NT2/D1 (cell line): Measurements from ENCODE around the gene NAXE.

Experiments used
- SUZ12 ChIP-seq: IDR thresholded peaks from 2 replicates; pipeline ENCODE4 v1.6.1; 2011; ENCODE audit not compliant: insufficient read length, insufficient read depth; ENCODE audit errors: extremely low read depth
- YY1 ChIP-seq: IDR thresholded peaks from 2 replicates; pipeline ENCODE4 v1.6.1; 2011; ENCODE audit not compliant: insufficient read length, insufficient read depth
- ZNF274 ChIP-seq: IDR thresholded peaks from 2 replicates; pipeline ENCODE4 v1.6.1; 2011; ENCODE audit warnings: mild to moderate bottlenecking, low read depth, low read length

- TF ChIP-seq ZNF274, result no peak
- TF ChIP-seq SUZ12, result no peak
- no peak for TF ChIP-seq YY1
These were observed 28.0 kb downstream of the NAXE start for GRCh38 chr1:156619582-156619955.
